Measurements from ENCODE around the gene DNAH11.
"Not testable (repeated sequence)": the region's sequence is repeated elsewhere in the genome, so short reads cannot be mapped to it uniquely, and the experiment has no call there.

DNAH11 gene

GRCh38 chr7:21617916-21618390 is 75.1 kb downstream of the DNAH11 start:
- no peak for DNase-seq

GRCh38 chr7:21618706-21619105 is 75.9 kb downstream of the DNAH11 start:
- no peak for DNase-seq

- DNase-seq: no peak
These were observed 77.2 kb downstream of the DNAH11 start for GRCh38 chr7:21620054-21620453.

GRCh38 chr7:21624320-21624719 is 81.5 kb downstream of the DNAH11 start:
- DNase-seq: no peak

GRCh38 chr7:21636694-21637093 is 93.9 kb downstream of the DNAH11 start:
- DNase-seq: no peak

GRCh38 chr7:21639206-21639868 is 96.5 kb downstream of the DNAH11 start:
- no peak for DNase-seq

GRCh38 chr7:21640105-21640504 is 97.3 kb downstream of the DNAH11 start:
- no peak for DNase-seq

- DNase-seq: no peak
These were observed 98.7 kb downstream of the DNAH11 start for GRCh38 chr7:21641546-21641945.

GRCh38 chr7:21642422-21642821 is 99.6 kb downstream of the DNAH11 start:
- DNase-seq: no peak

- DNase-seq: no peak
These were observed 108.9 kb downstream of the DNAH11 start for GRCh38 chr7:21651697-21652096.

GRCh38 chr7:21653623-21654022 is 110.8 kb downstream of the DNAH11 start:
- no peak for DNase-seq

GRCh38 chr7:21656081-21656480 is 113.2 kb downstream of the DNAH11 start:
- no peak for DNase-seq

GRCh38 chr7:21656796-21657195 is 114.0 kb downstream of the DNAH11 start:
- DNase-seq: peak; percentile 41

GRCh38 chr7:21670496-21670895 is 127.7 kb downstream of the DNAH11 start:
- DNase-seq: no peak

GRCh38 chr7:21671859-21672258 is 129.0 kb downstream of the DNAH11 start:
- no peak for DNase-seq

- no peak for DNase-seq
These were observed 132.4 kb downstream of the DNAH11 start for GRCh38 chr7:21675255-21675654.

GRCh38 chr7:21690705-21691104 is 147.9 kb downstream of the DNAH11 start:
- no peak for DNase-seq

- DNase-seq: not testable (repeated sequence)
These were observed 148.3 kb downstream of the DNAH11 start for GRCh38 chr7:21691146-21691545.

- DNase-seq: not testable (repeated sequence)
These were observed 157.7 kb downstream of the DNAH11 start for GRCh38 chr7:21700587-21700986.

GRCh38 chr7:21702303-21702702 is 159.5 kb downstream of the DNAH11 start:
- no peak for DNase-seq

GRCh38 chr7:21704359-21704758 is 161.5 kb downstream of the DNAH11 start:
- no peak for DNase-seq

- DNase-seq: no peak
These were observed 163.3 kb downstream of the DNAH11 start for GRCh38 chr7:21706131-21706530.

- DNase-seq: no peak
These were observed 164.7 kb downstream of the DNAH11 start for GRCh38 chr7:21707566-21707965.

- DNase-seq: no peak
These were observed 165.3 kb downstream of the DNAH11 start for GRCh38 chr7:21708096-21708495.

- DNase-seq: no peak
These were observed 174.5 kb downstream of the DNAH11 start for GRCh38 chr7:21717323-21717722.
